ENCODE measurements around the gene ESYT2.

The ESYT2 gene

GRCh38 chr7:158759245-158759614, 70.1 kb downstream of the ESYT2 start:
- no peak for TF ChIP-seq CTCF (IDR thresholded peaks at IDR 0.05; ENCODE audit: borderline replicate concordance, control extremely low read depth, extremely low read depth, insufficient read depth, missing control alignments)
- in situ Hi-C loops (cut with MboI; ENCODE audit: low sequenced_read_pairs, unreplicated experiment) = no loop called here
- no peak for DNase-seq (ENCODE audit: low spot score)

GRCh38 chr7:158758586-158759244, 70.6 kb downstream of the ESYT2 start:
- no peak for DNase-seq (ENCODE audit: low spot score)

GRCh38 chr7:158757404-158757989, 71.8 kb downstream of the ESYT2 start:
- TF ChIP-seq CTCF (IDR thresholded peaks at IDR 0.05; ENCODE audit: borderline replicate concordance, control extremely low read depth, extremely low read depth, insufficient read depth, missing control alignments) = no peak
- in situ Hi-C loops (cut with MboI; ENCODE audit: low sequenced_read_pairs, unreplicated experiment) = no loop called here
- DNase-seq (ENCODE audit: low spot score) = no peak

More at GRCh38 chr7:158758586-158759244, 70.6 kb downstream of the ESYT2 start:
- in situ Hi-C loops (cut with MboI; ENCODE audit: low sequenced_read_pairs, unreplicated experiment) = no loop called here
- TF ChIP-seq CTCF (IDR thresholded peaks at IDR 0.05; ENCODE audit: borderline replicate concordance, control extremely low read depth, extremely low read depth, insufficient read depth, missing control alignments) = no peak

- no peak for DNase-seq (ENCODE audit: low spot score)
- in situ Hi-C loops (cut with MboI; ENCODE audit: low sequenced_read_pairs, unreplicated experiment) = no loop called here
- TF ChIP-seq CTCF (IDR thresholded peaks at IDR 0.05; ENCODE audit: borderline replicate concordance, control extremely low read depth, extremely low read depth, insufficient read depth, missing control alignments) = no peak
These were observed 74.4 kb downstream of the ESYT2 start for GRCh38 chr7:158754746-158755444.

GRCh38 chr7:158753900-158754299, 75.4 kb downstream of the ESYT2 start:
- TF ChIP-seq CTCF (IDR thresholded peaks at IDR 0.05; ENCODE audit: borderline replicate concordance, control extremely low read depth, extremely low read depth, insufficient read depth, missing control alignments) = no peak

GRCh38 chr7:158751751-158752150, 77.6 kb downstream of the ESYT2 start:
- in situ Hi-C loops (cut with MboI; ENCODE audit: low sequenced_read_pairs, unreplicated experiment) = no loop called here
- TF ChIP-seq CTCF (IDR thresholded peaks at IDR 0.05; ENCODE audit: borderline replicate concordance, control extremely low read depth, extremely low read depth, insufficient read depth, missing control alignments) = no peak
- no peak for DNase-seq (ENCODE audit: low spot score)

More at GRCh38 chr7:158753900-158754299, 75.4 kb downstream of the ESYT2 start:
- DNase-seq (ENCODE audit: low spot score) = no peak
- in situ Hi-C loops (cut with MboI; ENCODE audit: low sequenced_read_pairs, unreplicated experiment) = no loop called here

Data from GM13976 (cell line).